Astrocyte of the spinal cord (primary cell): ENCODE measurements around the gene GMNN.
A peak's percentile ranks its signal among the peaks of the same experiment; 100 is the strongest.

Source experiments
- DNase-seq: peaks from one replicate; pipeline ENCODE4 v3.0.0; 2011; ENCODE audit warnings: low read depth, low spot score
- H3K4me3 ChIP-seq: 2 replicates; pipeline ENCODE4 v1.5.1; 2011; ENCODE audit warnings: low read depth, mild to moderate bottlenecking, low read length, moderate library complexity
- CTCF ChIP-seq: IDR thresholded peaks from 2 replicates; pipeline ENCODE4 v1.5.1; 2012; ENCODE audit warnings: low read depth, mild to moderate bottlenecking, low read length, inconsistent platforms
- in situ Hi-C: cut with HindIII; loops from 2 replicates; pipeline ENCODE4 v1.10.0; 2017; ENCODE audit warnings: low sequenced_read_pairs

The GMNN gene

GRCh38 chr6:24824142-24824938 is 49.6 kb downstream of the GMNN start:
- no peak for DNase-seq
- H3K4me3 ChIP-seq, result no peak overlapping the region
- no peak for TF ChIP-seq CTCF
- in situ Hi-C loops, result no loop called here

GRCh38 chr6:24825130-24825630 is 50.4 kb downstream of the GMNN start:
- H3K4me3 ChIP-seq, result no peak overlapping the region
- in situ Hi-C loops, result no loop called here
- DNase-seq, result no peak
- no peak for TF ChIP-seq CTCF

- no peak for DNase-seq
- H3K4me3 ChIP-seq, result no peak overlapping the region
- TF ChIP-seq CTCF, result no peak
- in situ Hi-C loops, result no loop called here
These were observed 52.4 kb downstream of the GMNN start for GRCh38 chr6:24827162-24827561.

GRCh38 chr6:24827970-24828369 is 53.2 kb downstream of the GMNN start:
- TF ChIP-seq CTCF, result no peak
- in situ Hi-C loops, result no loop called here
- no peak overlapping the region for H3K4me3 ChIP-seq
- DNase-seq, result no peak

GRCh38 chr6:24829657-24830056 is 54.9 kb downstream of the GMNN start:
- in situ Hi-C loops, result no loop called here
- no peak for TF ChIP-seq CTCF
- H3K4me3 ChIP-seq, result no peak overlapping the region
- DNase-seq, result no peak

GRCh38 chr6:24831771-24832716 is 57.3 kb downstream of the GMNN start:
- DNase-seq, result peak; percentile 39
- in situ Hi-C loops, result no loop called here
- no peak for TF ChIP-seq CTCF
- H3K4me3 ChIP-seq, result no peak overlapping the region
